IPS-20b (cell line): ENCODE measurements around the gene ARG2.

ENCODE experiments used
- H3K27ac ChIP-seq: one replicate; pipeline ENCODE4 v1.5.1; 2013; ENCODE audit warnings: low read length
- H3K27me3 ChIP-seq: 2 replicates; pipeline ENCODE4 v1.6.1; 2013; ENCODE audit warnings: mild to moderate bottlenecking, low read length, inconsistent platforms; ENCODE audit not compliant: insufficient read depth
- H3K36me3 ChIP-seq: 2 replicates; pipeline ENCODE4 v1.6.1; 2013; ENCODE audit warnings: low read depth, mild to moderate bottlenecking, inconsistent platforms, low read length, moderate library complexity; ENCODE audit not compliant: insufficient read depth
- H3K4me1 ChIP-seq: 2 replicates; pipeline ENCODE4 v1.6.1; 2013; ENCODE audit warnings: mild to moderate bottlenecking, control low read depth, inconsistent platforms, low read length, moderate library complexity; ENCODE audit not compliant: insufficient read depth
- H3K4me3 ChIP-seq: 2 replicates; pipeline ENCODE4 v1.5.1; 2013; ENCODE audit warnings: mild to moderate bottlenecking, low read length, inconsistent platforms
- H3K9ac ChIP-seq: 2 replicates; pipeline ENCODE4 v1.6.1; 2013; ENCODE audit warnings: low read depth, mild to moderate bottlenecking, inconsistent platforms, low read length, moderate library complexity
- H3K9me3 ChIP-seq: 2 replicates; pipeline ENCODE4 v1.6.1; 2013; ENCODE audit warnings: mild to moderate bottlenecking, low read depth, low read length, inconsistent platforms; ENCODE audit not compliant: insufficient read depth

ARG2 gene

GRCh38 chr14:67619446-67620216 is at the start of gene ARG2:
TSS of gene ARG2 (plus strand) at chr14:67619920. CDS start at chr14:67619978, 58 bp downstream.
- Histone ChIP-seq H3K9ac (peak within 1 kb of the TSS; percentile 83), H3K27ac (no peak within 1 kb of the TSS), H3K4me1 (peaks cover 12% of the 10 kb centered on the region; the same call in 1 of the 2 replicates), H3K27me3 (peaks cover 27% of the 10 kb centered on the region), H3K36me3 (peaks cover 8% of the 10 kb centered on the region), H3K4me3 (peak within 1 kb of the TSS; percentile 91), H3K9me3 (no peaks in the 10 kb centered on the region)

DNA sequence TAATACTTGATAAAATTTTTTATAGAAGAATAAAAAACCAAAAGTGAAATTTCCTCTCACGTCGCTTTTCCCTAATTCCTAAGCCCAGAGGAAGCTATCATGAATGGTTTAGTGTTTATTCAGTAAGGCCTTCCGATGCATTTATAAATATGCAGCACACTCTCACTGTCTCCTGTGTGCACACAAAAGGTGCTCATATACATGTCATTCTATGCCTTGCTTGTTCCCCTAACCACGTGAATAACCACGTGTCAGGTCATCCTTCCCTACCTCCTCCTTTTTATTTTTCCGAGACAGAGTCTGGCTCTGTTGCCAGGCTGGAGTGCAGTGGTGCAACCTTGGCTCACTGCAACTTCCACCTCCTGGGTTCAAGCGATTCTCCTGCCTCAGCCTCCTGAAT is 49.3 kb upstream of the ARG2 start:
- Histone ChIP-seq H3K27ac (no peak overlapping the region), H3K36me3 (peaks cover 4% of the 10 kb centered on the region), H3K9me3 (no peaks in the 10 kb centered on the region), H3K4me1 (no peaks in the 10 kb centered on the region; the same call in 1 of the 2 replicates), H3K9ac (no peak overlapping the region), H3K27me3 (no peaks in the 10 kb centered on the region), H3K4me3 (no peak overlapping the region)

DNA sequence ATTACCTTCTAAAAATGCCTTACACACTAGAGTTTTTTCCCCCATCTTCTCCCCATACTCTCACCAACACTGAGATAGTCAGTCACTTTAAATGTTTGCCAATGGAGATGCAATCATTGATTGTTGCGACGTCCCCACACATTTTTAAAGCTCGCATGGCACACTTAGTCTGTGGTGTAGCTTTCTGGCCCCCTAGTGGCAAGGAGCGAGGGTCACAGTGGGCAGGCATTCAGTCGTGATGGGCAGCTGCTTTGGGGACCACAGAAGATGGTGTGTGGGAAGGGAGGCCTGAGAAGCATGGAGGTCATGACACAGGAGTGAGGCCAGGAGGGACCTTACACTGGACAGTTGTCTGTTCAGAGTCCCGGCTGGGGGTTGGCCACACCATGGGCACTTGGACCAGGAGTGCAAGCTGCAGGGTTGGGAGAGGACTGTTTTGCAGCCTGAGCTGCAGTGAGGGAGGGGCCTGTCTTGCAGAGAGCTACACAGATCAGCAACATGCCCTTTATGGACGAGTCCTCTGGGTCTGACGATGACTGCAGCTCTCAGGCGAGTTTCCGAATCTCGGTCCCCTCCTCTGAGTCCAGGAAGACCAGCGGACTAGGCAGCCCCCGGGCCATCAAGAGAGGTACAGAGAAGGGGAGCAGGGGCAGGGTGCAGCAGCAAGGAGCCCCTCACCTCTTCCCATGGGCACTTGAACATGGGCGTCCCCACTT is 48.3 kb upstream of the ARG2 start:
- peaks cover 13% of the 10 kb centered on the region for H3K36me3 ChIP-seq
- no peaks in the 10 kb centered on the region for H3K9me3 ChIP-seq
- H3K4me1 ChIP-seq: no peaks in the 10 kb centered on the region; the same call in 1 of the 2 replicates
- no peaks in the 10 kb centered on the region for H3K27me3 ChIP-seq
- H3K9ac ChIP-seq: no peak overlapping the region
- no peak overlapping the region for H3K27ac ChIP-seq
- H3K4me3 ChIP-seq: no peak overlapping the region

- H3K27me3 ChIP-seq: no peaks in the 10 kb centered on the region
- H3K4me3 ChIP-seq: no peak overlapping the region
- no peaks in the 10 kb centered on the region for H3K9me3 ChIP-seq
- peaks cover 18% of the 10 kb centered on the region for H3K36me3 ChIP-seq
- no peaks in the 10 kb centered on the region; the same call in 1 of the 2 replicates for H3K4me1 ChIP-seq
- H3K27ac ChIP-seq: no peak overlapping the region
- H3K9ac ChIP-seq: no peak overlapping the region
Measured at GRCh38 chr14:67571991-67572323, 47.8 kb upstream of the ARG2 start.

DNA sequence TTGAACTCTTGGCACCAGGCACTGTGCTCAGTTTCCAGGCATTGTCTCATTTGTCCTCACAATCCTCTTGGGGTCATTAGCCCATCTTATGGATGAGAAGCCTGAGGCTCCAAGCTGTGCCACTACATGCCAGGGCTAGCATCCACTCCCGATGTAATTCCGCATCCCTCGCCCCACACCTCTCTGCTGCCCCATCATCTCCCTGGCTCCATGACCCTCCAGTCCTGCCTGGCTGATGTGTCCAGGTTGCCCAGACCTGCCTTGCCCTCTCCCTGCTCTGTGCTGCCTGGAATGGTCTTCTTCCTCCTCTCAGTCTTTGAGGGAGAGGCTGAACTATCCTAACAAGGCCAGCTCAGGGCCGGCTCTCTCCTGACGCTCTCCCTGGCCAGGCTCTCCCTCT is 47.1 kb upstream of the ARG2 start:
- no peak overlapping the region for H3K9ac ChIP-seq
- H3K4me1 ChIP-seq: no peaks in the 10 kb centered on the region; the same call in 1 of the 2 replicates
- no peaks in the 10 kb centered on the region for H3K27me3 ChIP-seq
- peaks cover 21% of the 10 kb centered on the region for H3K36me3 ChIP-seq
- H3K9me3 ChIP-seq: no peaks in the 10 kb centered on the region
- no peak overlapping the region for H3K27ac ChIP-seq
- H3K4me3 ChIP-seq: no peak overlapping the region

DNA sequence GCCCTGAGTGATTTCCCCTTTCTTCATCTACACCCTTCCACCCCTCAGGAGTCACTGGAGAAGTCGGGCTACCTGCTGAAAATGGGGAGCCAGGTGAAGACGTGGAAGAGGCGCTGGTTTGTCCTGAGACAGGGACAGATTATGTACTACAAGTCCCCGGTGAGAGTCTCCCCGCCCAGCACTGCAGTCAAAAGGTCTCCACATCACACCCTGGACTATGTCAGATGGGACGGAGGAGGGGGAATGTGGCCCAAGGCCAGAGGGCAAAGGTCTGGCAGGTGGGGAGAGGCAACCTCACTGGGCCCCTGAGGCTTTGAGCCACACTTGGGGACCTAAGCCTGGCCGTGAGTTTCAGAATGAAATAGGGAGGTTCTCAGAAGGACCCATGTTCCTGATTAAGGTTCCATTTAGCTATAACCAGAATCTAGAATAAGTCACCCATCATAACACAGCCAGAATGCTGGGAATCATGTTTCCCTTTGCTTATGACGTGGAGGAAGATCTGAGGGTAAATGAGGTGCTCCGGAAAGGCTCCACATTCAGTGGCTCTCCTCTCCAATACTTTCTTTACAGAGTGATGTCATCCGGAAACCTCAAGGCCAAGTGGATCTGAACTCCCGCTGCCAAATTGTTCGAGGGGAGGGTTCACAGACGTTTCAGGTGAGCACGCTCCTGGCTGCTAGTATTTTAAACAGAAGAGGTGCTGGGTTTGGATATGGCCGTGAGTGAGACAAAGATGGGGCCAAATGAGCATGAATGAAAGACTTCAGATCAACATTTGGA is 46.3 kb upstream of the ARG2 start:
- Histone ChIP-seq H3K36me3 (peaks cover 29% of the 10 kb centered on the region), H3K4me1 (no peaks in the 10 kb centered on the region; the same call in 1 of the 2 replicates), H3K9me3 (no peaks in the 10 kb centered on the region), H3K9ac (no peak overlapping the region), H3K27ac (no peak overlapping the region), H3K27me3 (no peaks in the 10 kb centered on the region), H3K4me3 (no peak overlapping the region)

GRCh38 chr14:67574156-67574555 is 45.6 kb upstream of the ARG2 start:
- H3K4me3 ChIP-seq: no peak overlapping the region
- H3K27ac ChIP-seq: no peak overlapping the region
- H3K4me1 ChIP-seq: no peaks in the 10 kb centered on the region
- no peak overlapping the region for H3K9ac ChIP-seq
- H3K27me3 ChIP-seq: no peaks in the 10 kb centered on the region
- no peaks in the 10 kb centered on the region for H3K9me3 ChIP-seq
- peaks cover 36% of the 10 kb centered on the region for H3K36me3 ChIP-seq

DNA sequence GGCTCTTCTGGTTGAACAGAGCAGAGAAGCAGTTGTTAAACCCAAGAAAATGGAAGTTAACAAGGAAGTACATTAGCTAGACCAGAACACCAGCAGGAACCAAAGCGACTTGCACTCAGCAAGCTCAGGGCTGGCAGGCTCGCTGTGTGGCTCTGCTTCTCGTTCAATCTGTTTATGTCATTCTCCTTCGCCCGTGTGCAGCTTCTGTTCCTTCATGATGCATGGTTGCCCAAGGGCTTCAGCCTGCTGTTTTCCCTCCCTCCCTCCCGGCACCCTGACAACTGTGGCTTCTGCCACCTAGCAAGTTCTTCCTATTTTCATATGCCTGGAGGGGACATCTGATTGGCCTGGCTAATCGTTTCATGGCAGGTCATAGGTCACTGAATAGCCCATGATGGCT is 44.9 kb upstream of the ARG2 start:
- H3K9me3 ChIP-seq: no peaks in the 10 kb centered on the region
- no peaks in the 10 kb centered on the region for H3K4me1 ChIP-seq
- no peak overlapping the region for H3K27ac ChIP-seq
- no peaks in the 10 kb centered on the region for H3K27me3 ChIP-seq
- no peak overlapping the region for H3K4me3 ChIP-seq
- H3K36me3 ChIP-seq: peaks cover 43% of the 10 kb centered on the region
- no peak overlapping the region for H3K9ac ChIP-seq

DNA sequence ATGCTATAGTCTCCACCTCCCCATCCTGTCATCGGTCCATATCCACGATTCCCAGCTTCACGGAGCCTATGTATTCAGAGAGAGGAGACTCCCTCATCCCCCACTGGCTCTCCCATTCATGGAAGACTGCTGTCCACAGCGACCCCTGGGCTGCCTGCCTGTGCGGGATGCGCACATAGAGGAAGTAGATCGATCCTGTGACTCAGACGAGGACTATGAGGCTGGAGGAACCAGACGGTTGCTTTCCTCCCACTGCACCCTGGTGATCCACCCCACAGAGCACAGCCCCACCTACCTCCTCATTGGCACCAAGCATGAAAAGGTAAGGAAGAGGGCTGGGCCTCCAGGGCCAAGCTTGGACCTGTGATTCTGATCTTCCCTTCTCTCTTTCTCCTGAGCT is 44.0 kb upstream of the ARG2 start:
- Histone ChIP-seq H3K27ac (no peak overlapping the region), H3K36me3 (peaks cover 51% of the 10 kb centered on the region), H3K4me1 (no peaks in the 10 kb centered on the region), H3K9me3 (no peaks in the 10 kb centered on the region), H3K4me3 (no peak overlapping the region), H3K9ac (no peak overlapping the region), H3K27me3 (no peaks in the 10 kb centered on the region)

DNA sequence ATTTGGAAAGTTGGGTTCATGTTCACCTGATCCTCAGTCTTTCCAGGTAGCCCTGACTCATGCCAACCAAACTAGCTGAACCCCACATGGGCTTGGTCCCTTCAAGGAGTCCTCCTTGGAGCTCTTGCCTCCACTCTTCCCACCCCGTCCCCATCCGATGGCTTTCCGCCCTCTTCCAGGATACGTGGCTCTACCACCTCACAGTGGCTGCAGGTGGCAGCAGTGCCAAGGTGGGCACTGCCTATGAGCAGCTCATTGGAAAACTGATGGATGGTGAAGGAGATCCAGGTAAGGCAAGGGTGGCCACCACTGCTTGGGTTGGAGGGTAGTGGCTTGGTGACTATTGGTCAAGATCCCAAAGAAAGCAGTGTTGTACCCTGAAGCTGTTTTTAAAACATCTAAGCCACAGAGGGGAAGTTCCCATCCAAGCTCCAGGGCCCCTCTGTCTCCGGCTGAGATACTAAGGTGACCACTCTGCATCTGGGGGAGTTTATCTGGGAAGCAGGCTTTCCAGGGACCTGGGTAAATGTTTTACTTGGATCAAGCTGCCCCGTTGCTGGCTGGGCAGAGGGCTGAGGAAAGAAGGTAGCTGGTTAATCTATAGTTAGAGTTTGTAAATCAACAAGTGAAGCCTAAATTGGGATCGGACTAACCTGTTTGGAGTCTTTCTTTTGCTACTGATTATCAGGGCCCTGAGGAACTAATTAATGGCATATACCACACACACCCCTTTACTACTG is 43.3 kb upstream of the ARG2 start:
- H3K36me3 ChIP-seq: peaks cover 55% of the 10 kb centered on the region
- no peaks in the 10 kb centered on the region for H3K4me1 ChIP-seq
- no peaks in the 10 kb centered on the region for H3K9me3 ChIP-seq
- H3K9ac ChIP-seq: no peak overlapping the region
- no peak overlapping the region for H3K27ac ChIP-seq
- no peaks in the 10 kb centered on the region for H3K27me3 ChIP-seq
- no peak overlapping the region for H3K4me3 ChIP-seq

DNA sequence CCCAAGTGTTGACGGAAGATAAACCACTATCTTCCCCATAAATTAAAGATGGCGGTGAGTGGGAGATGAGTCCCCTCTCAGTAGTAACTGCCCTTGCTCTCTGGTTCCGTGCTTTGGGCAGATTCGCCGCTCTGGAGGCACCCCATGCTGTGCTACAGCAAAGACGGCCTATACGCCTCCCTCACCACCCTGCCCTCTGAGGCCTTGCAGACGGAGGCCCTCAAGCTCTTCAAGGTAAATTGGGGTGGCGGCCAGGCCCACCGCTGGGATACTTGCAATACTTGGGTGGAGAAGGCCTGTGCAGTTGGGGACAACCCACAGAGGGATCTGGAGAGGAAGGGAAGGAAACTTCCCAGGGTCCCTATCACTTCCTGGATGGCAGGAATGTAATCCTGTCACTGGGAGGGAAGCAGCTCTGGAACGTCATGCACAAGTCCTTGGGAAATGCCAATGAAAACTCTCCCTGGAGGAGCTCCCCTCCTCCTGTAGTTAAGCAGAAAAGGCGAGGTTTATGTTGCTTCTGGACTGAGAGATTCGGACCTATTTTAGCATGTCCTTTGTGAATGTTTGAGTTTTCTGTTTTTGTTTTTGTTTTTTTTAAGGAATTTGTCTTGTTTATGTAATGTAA is 42.4 kb upstream of the ARG2 start:
- Histone ChIP-seq H3K4me1 (no peaks in the 10 kb centered on the region), H3K9ac (no peak overlapping the region), H3K36me3 (peaks cover 64% of the 10 kb centered on the region), H3K4me3 (no peak overlapping the region), H3K9me3 (no peaks in the 10 kb centered on the region), H3K27me3 (no peaks in the 10 kb centered on the region), H3K27ac (no peak overlapping the region)
